Heart left ventricle (tissue), 16 donors: ENCODE data around the gene GRM5. TPM values are rescaled to one million over a fixed set of nuclear protein-coding genes. Genes with fewer than 3 reads are reported as not detected.
A peak's percentile ranks its signal among the peaks of the same experiment; 100 is the strongest.

Source experiments
- ATAC-seq, 4 donors: fragments of 200-7000 bp; cut with Tn5 transposase; one replicate each; pipeline ENCODE4 v1.9.1; 2020 to 2022; ENCODE audit warnings: moderate library complexity in 4 of 4, mild to moderate bottlenecking in 3 of 4, moderate number of reproducible peaks in 1 of 4
- DNase-seq, 5 donors: peaks; one replicate each; pipeline ENCODE4 v3.0.0-alpha.2; 2020
- H3K27ac ChIP-seq, 12 donors: fragments of 200-600 bp; sonication (generic) in 4 of 12; one replicate each; pipeline versions ENCODE4 v1.5.0 to v1.8.0; 2016 to 2022; ENCODE audit warnings: mild to moderate bottlenecking in 2 of 12
- H3K27me3 ChIP-seq, 9 donors: fragments of 200-600 bp; sonication (generic) in 2 of 9; one replicate each; pipeline versions ENCODE4 v1.5.1 to v1.8.0; 2016 to 2022; ENCODE audit warnings: mild to moderate bottlenecking in 3 of 9
- H3K36me3 ChIP-seq, 9 donors: fragments of 200-600 bp; sonication (generic) in 2 of 9; one replicate each; pipeline versions ENCODE4 v1.5.0 to v1.8.0; 2018 to 2022; ENCODE audit warnings: mild to moderate bottlenecking in 2 of 9
- H3K4me1 ChIP-seq, 12 donors: fragments of 200-600 bp; sonication (generic) in 4 of 12; one replicate each; pipeline versions ENCODE4 v1.5.0 to v1.8.0; 2016 to 2022; ENCODE audit warnings: mild to moderate bottlenecking in 3 of 12
- H3K4me3 ChIP-seq, 12 donors: fragments of 200-600 bp; sonication (generic) in 4 of 12; one replicate each; pipeline versions ENCODE4 v1.5.0 to v1.8.0; 2017 to 2022; ENCODE audit warnings: mild to moderate bottlenecking in 9 of 12, moderate library complexity in 4 of 12
- H3K9me3 ChIP-seq, 12 donors: fragments of 200-600 bp; sonication (generic) in 4 of 12; one replicate each; pipeline versions ENCODE4 v1.5.0 to v1.8.0; 2016 to 2022; ENCODE audit warnings: mild to moderate bottlenecking in 1 of 12
- POLR2A ChIP-seq, 2 donors: fragments of 450-650 bp; IDR thresholded peaks; one replicate each; pipeline ENCODE4 v1.6.1; 2017; ENCODE audit warnings: antibody characterized with exemption in 2 of 2, mild to moderate bottlenecking in 2 of 2, moderate library complexity in 2 of 2
- WGBS, 4 donors: extraction: QIAGEN DNeasy Blood & Tissue Kit in 2 of 4; methylation state at CpG; one replicate each; pipeline versions ENCODE4 v1.1.5 to v1.1.7; 2013 to 2018; 5-methylcytosine and 5-hydroxymethylcytosine counted together
- intact Hi-C, 10 donors: fragments of 100-400 bp; cut with DNase I; formaldehyde crosslinking; loops; one replicate each; pipeline versions ENCODE4 v1.11.1 to v1.14.2; 2022
- polyA plus RNA-seq, 2 donors: library from polyadenylated mRNA; stranded (reverse); fragments of 200-250 nt; gene quantifications; one replicate each; pipeline ENCODE4 v1.2.3, GENCODE V29; 2013
- total RNA-seq, 9 donors: library from RNA; depleted of rRNA in 2 of 9; stranded (reverse); fragments of >200 nt in 2 of 9; fragmentation: NEBNext Ultra II Directional in 3 of 9; extraction: Animal tissue kit (Norgen Biotek cat#: 25700) in 3 of 9; gene quantifications; one replicate each; pipeline versions ENCODE4 v1.1.0 to v1.2.4, GENCODE V29; 2016 to 2023
- TF ChIP-seq, protein P1 (sequence below), 12 donors: fragments of 200-600 bp; sonication (generic) in 4 of 12; IDR thresholded peaks; one replicate each; pipeline versions ENCODE4 v1.5.0 to v1.8.0; 2018 to 2022; ENCODE audit warnings: antibody characterized with exemption in 12 of 12, mild to moderate bottlenecking in 5 of 12
- donor health status: ischemic (EF 13 %, LVEDD 7.1; RV severe dilation, severe dysfunction).
- donor health status: healthy with polysubstance abuse.
- donor health status: DM: no; HTN: yes; CAD: no.
- donor health status: DM: no; HTN: no; CAD: no.
- donor health status: ischemic (EF 25% LVEDD 6.9; RV normal size, moderate dysfunction).
- donor health status: ischemic (EF 25% LVEDD 5.7; RV mildly dilated, moderate dysfunction).
- donor health status: healthy.
- donor health status: DM: yes; HTN: yes; CAD: no.
- donor health status: ischemic (EF 35%, LVEDD 5.7; RV mildly dilated, moderate dysfunction).
- donor health status: nonischemic (EF 11% LVEDD 7.7; RV severe dilation, severe dysfunction).
- donor health status: DM: yes; HTN: yes; CAD: no.
- donor health status: PGD.
- donor health status: ischemic (EF 29% LVEDD 5.4; RV normal size, mild dysfunction).
- donor health status: nonischemic (EF 23%, LVEDD 6.1; RV moderate dilation, normal function).

Gene GRM5
- total and polyA plus RNA-seq, 11 donors: 0.01 to 0.09 (median 0.09) TPM; not detected in 8

GRCh38 chr11:88491674-88492073, 574.1 kb downstream of the GRM5 start:
- no peaks in the 10 kb centered on the region for H3K36me3 ChIP-seq
- no peaks in the 10 kb centered on the region for H3K4me1 ChIP-seq
- no peaks in the 10 kb centered on the region for H3K9me3 ChIP-seq
- no peak overlapping the region for H3K4me3 ChIP-seq
- no peak for TF ChIP-seq POLR2A (IDR thresholded peaks at IDR 0.05)
- TF ChIP-seq, protein P1, sequence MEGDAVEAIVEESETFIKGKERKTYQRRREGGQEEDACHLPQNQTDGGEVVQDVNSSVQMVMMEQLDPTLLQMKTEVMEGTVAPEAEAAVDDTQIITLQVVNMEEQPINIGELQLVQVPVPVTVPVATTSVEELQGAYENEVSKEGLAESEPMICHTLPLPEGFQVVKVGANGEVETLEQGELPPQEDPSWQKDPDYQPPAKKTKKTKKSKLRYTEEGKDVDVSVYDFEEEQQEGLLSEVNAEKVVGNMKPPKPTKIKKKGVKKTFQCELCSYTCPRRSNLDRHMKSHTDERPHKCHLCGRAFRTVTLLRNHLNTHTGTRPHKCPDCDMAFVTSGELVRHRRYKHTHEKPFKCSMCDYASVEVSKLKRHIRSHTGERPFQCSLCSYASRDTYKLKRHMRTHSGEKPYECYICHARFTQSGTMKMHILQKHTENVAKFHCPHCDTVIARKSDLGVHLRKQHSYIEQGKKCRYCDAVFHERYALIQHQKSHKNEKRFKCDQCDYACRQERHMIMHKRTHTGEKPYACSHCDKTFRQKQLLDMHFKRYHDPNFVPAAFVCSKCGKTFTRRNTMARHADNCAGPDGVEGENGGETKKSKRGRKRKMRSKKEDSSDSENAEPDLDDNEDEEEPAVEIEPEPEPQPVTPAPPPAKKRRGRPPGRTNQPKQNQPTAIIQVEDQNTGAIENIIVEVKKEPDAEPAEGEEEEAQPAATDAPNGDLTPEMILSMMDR (IDR thresholded peaks at IDR 0.05): no peak
- intact Hi-C loops: no loop called here
- DNase-seq: no peak
- ATAC-seq: no peak
- no peaks in the 10 kb centered on the region for H3K27me3 ChIP-seq
- H3K27ac ChIP-seq: no peak overlapping the region

DNA sequence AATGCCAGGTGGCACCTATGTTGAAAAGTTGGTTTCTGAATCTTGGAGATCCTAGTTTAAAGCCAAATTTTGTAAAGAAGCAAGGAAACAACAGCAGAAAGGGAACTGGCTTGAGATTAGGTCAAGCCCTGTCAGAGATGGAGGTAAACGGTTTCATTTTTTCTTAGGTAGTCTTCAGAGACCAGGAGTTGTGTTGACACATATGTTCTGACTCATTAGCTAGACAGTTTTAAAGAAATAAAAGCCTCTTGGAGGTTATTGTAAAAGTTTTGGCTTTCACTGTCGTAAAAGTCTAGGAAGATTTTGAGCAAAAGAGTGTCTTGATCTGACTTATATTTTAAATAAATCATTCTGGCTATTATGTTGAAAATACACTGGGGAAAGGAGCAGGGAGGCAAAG, 576.8 kb downstream of the GRM5 start:
- TF ChIP-seq POLR2A (IDR thresholded peaks at IDR 0.05): no peak
- TF ChIP-seq, protein P1 (IDR thresholded peaks at IDR 0.05): no peak
- DNase-seq (no peak), ATAC-seq (no peak)
- 76 to 85% (median 83%) methylated on average over 2 of the region's 2 CpGs for WGBS, 4 donors
- no peak overlapping the region for H3K4me3 ChIP-seq
- no peaks in the 10 kb centered on the region for H3K27me3 ChIP-seq
- no peaks in the 10 kb centered on the region for H3K9me3 ChIP-seq
- no peaks in the 10 kb centered on the region for H3K36me3 ChIP-seq
- H3K27ac ChIP-seq: no peak overlapping the region
- intact Hi-C loops: loop anchor here in 1 of 10 donors (10.0 kb wide), 1 partner anchor 64 kb away; no protein-coding TSS in a partner anchor
- H3K4me1 ChIP-seq: no peaks in the 10 kb centered on the region

DNA sequence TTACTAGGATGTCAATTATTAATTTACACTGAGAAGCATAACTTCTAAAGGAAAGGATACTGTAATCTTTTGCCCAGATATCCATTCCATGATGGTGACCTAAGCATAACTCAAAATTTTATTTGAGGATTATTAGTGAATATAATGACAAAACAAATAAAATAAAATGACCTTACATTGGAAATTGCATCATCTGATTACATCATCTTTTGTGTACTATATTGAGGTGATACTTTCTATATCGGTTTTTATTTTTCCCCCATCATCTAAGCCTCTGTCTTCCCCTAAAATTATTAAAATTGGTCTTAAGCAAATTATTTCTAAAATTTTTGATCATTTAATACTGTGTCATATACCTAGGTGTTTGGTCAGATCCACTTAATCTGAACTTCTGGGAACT, 578.1 kb downstream of the GRM5 start:
- intact Hi-C loops: loop anchor here in 1 of 10 donors (10.0 kb wide), 1 partner anchor 63 kb away; no protein-coding TSS in a partner anchor
- H3K27ac ChIP-seq: no peak overlapping the region
- no peak overlapping the region for H3K4me3 ChIP-seq
- TF ChIP-seq POLR2A (IDR thresholded peaks at IDR 0.05): no peak
- TF ChIP-seq, protein P1 (IDR thresholded peaks at IDR 0.05): no peak
- H3K9me3 ChIP-seq: no peaks in the 10 kb centered on the region
- no peaks in the 10 kb centered on the region for H3K4me1 ChIP-seq
- no peaks in the 10 kb centered on the region for H3K36me3 ChIP-seq
- DNase-seq: no peak
- ATAC-seq: no peak
- WGBS, 4 donors: 81 to 90% (median 84%) methylated on average over 1 of the region's 1 CpG
- no peaks in the 10 kb centered on the region for H3K27me3 ChIP-seq

DNA sequence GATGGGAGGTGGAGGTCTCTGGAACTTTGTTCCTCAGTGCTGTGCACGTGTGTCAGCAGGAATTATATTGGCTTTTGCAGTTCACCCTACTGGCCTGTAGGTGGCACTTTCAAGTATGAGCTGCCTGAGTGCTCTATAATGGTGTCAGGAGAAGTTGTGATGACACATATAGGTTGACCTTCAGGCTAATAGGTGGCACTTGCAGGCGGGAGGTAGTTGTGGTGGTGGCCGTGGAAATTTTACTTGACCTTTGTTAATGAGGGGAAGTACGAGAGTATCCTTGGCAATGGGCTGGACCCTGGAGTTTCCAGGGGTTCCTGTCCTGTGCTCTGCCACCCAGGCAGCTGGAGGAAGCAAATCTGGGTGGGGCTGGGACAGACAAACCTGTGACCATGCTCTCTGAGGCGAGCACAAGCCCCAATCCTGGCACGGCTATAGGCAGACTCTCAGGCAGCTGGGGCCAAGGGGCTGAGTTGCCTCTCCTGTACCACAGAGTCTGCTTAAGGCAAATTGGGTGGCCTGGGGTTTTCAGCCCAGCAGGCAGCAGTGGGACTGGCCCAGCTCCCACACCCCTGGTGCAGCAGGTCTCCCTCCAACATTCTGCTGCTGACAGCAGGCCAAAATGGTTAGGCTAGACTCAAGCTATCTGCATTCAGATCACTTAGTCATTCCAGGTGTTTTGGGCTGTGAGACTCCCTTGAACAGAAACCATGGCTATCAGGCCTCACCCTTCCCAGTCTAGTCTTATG, 580.7 kb downstream of the GRM5 start:
- no peak overlapping the region for H3K4me3 ChIP-seq
- peak in 1 of 4 donors; percentile 53 for ATAC-seq

More for the DNA sequence above, 580.7 kb downstream of the GRM5 start:
- intact Hi-C loops: loop anchor here in 1 of 10 donors (10.0 kb wide), 1 partner anchor 60 kb away; no protein-coding TSS in a partner anchor
- Histone ChIP-seq H3K4me1 (no peaks in the 10 kb centered on the region), H3K27ac (no peak overlapping the region), H3K27me3 (no peaks in the 10 kb centered on the region), H3K36me3 (no peaks in the 10 kb centered on the region), H3K9me3 (no peaks in the 10 kb centered on the region)
- WGBS, 4 donors: 61 to 70% (median 64%) methylated on average over 6 of the region's 6 CpGs
- no peak for TF ChIP-seq POLR2A (IDR thresholded peaks at IDR 0.05)
- TF ChIP-seq, protein P1 (IDR thresholded peaks at IDR 0.05): peak; percentile 22 to 69 (median 52)
- no peak for DNase-seq
